Transverse colon (tissue), 4 donors: ENCODE data around the gene LARP1. TPM values are rescaled to one million over a fixed set of nuclear protein-coding genes. Genes with fewer than 3 reads are reported as not detected.

Experiments used
- DNase-seq: peaks from one replicate; pipeline ENCODE4 v3.0.0-alpha.2; 2019
- H3K27ac ChIP-seq, 4 donors: fragments of 200-600 bp; sonication (generic); 2 replicates each; pipeline ENCODE4 v1.5.1; 2016 to 2018; ENCODE audit warnings: inconsistent platforms in 4 of 4
- H3K27me3 ChIP-seq: fragments of 200-600 bp; sonication (generic); 2 replicates; pipeline ENCODE4 v1.5.1; 2017; ENCODE audit warnings: inconsistent platforms
- H3K36me3 ChIP-seq, 4 donors: fragments of 200-600 bp; sonication (generic); 2 replicates each; pipeline ENCODE4 v1.5.1; 2017 to 2019; ENCODE audit warnings: inconsistent platforms in 4 of 4
- H3K4me1 ChIP-seq, 4 donors: fragments of 200-600 bp; sonication (generic); 2 replicates each; pipeline ENCODE4 v1.5.1; 2017 to 2020; ENCODE audit warnings: inconsistent platforms in 4 of 4
- H3K4me3 ChIP-seq, 4 donors: fragments of 200-600 bp; sonication (generic); 1 replicate in 1 of 4; 2 replicates in 3 of 4; pipeline versions ENCODE4 v1.5.1 to v1.6.1; 2017 to 2019; ENCODE audit warnings: inconsistent platforms in 4 of 4
- H3K9me3 ChIP-seq, 2 donors: fragments of 200-600 bp; sonication (generic); 2 replicates each; pipeline ENCODE4 v1.5.1; 2017 to 2019; ENCODE audit warnings: inconsistent platforms in 2 of 2
- CTCF ChIP-seq, 5 experiments: fragments of 200-600 bp in 3 of 5; fragments of 450-650 bp in 2 of 5; sonication (generic) in 3 of 5; IDR thresholded peaks; 1 replicate in 2 of 5; 2 replicates in 3 of 5; pipeline ENCODE4 v1.5.1; 2016 to 2017; ENCODE audit warnings: antibody characterized with exemption in 5 of 5, inconsistent platforms in 3 of 5, mild to moderate bottlenecking in 2 of 5, moderate library complexity in 1 of 5
- EP300 ChIP-seq: sonication (generic); formaldehyde crosslinking; IDR thresholded peaks from one replicate; pipeline ENCODE4 v1.6.1; 2017; ENCODE audit warnings: antibody characterized with exemption, low read depth
- POLR2A ChIP-seq: fragments of 450-650 bp; IDR thresholded peaks from one replicate; pipeline ENCODE4 v1.6.1; 2016; ENCODE audit warnings: antibody characterized with exemption, mild to moderate bottlenecking, moderate library complexity
- POLR2AphosphoS5 ChIP-seq, 3 donors: sonication (generic); formaldehyde crosslinking; IDR thresholded peaks; one replicate each; pipeline ENCODE4 v1.6.1; 2016; ENCODE audit warnings: antibody characterized with exemption in 3 of 3
- WGBS, 2 donors: methylation state at CpG; one replicate each; pipeline ENCODE4 v1.1.5; 2018; ENCODE audit warnings: low coverage in 1 of 2; 5-methylcytosine and 5-hydroxymethylcytosine counted together
- in situ Hi-C, 4 donors: fragments of 200-750 bp; cut with MboI; loops; one replicate each; pipeline versions ENCODE4 v1.15.0 to v1.15.1; 2017; ENCODE audit warnings: low sequenced_read_pairs in 3 of 4, low pct_ligation_motif_present in 1 of 4, low pct_unique_long_range_greater_than_20kb in 1 of 4
- intact Hi-C: fragments of 100-400 bp; cut with DNase I; formaldehyde crosslinking; loops from one replicate; pipeline ENCODE4 v1.15.1; 2023; ENCODE audit warnings: low total_unique reads
- total RNA-seq, 4 donors: library from RNA; depleted of rRNA; stranded (reverse); fragments of >200 nt; gene quantifications; one replicate each; pipeline ENCODE4 v1.1.0, GENCODE V29; 2016

The LARP1 gene
- total RNA-seq, 4 donors from 2014 or later: 63.6 to 171 (median 105) TPM

- Histone ChIP-seq H3K9me3 (no peaks in the 10 kb centered on the region), H3K36me3 (no peaks in the 10 kb centered on the region), H3K4me3 (no peak overlapping the region), H3K4me1 (peaks cover 38 to 77% (median 47%) of the 10 kb centered on the region in 4 donors), H3K27ac (peak overlapping the region; percentile 50 to 63 (median 55)), H3K27me3 (no peaks in the 10 kb centered on the region)
- intact Hi-C loops (no loop called here), in situ Hi-C loops (no loop called here)
- TF ChIP-seq EP300 (no peak), POLR2AphosphoS5 (IDR thresholded peaks at IDR 0.05) (no peak), CTCF (IDR thresholded peaks at IDR 0.05) (no peak), POLR2A (no peak)
- no peak for DNase-seq
- 53 to 80% methylated on average over 1 to 10 of the region's 10 CpGs for WGBS, 2 donors
These were observed 16.3 kb downstream of the LARP1 start for GRCh38 chr5:154771383-154771901.

GRCh38 chr5:154773326-154773725 lies 18.1 kb downstream of the LARP1 start:
- DNase-seq: no peak
- no peaks in the 10 kb centered on the region for H3K36me3 ChIP-seq
- H3K27me3 ChIP-seq: no peaks in the 10 kb centered on the region
- H3K27ac ChIP-seq: no peak overlapping the region
- H3K9me3 ChIP-seq: no peaks in the 10 kb centered on the region
- no peak overlapping the region for H3K4me3 ChIP-seq
- 88% methylated on average over 3 of the region's 3 CpGs; no CpG with 5 or more reads in 1 of the 2 donors for WGBS, 2 donors
- H3K4me1 ChIP-seq: peaks cover 24 to 61% (median 36%) of the 10 kb centered on the region in 4 donors
- TF ChIP-seq CTCF (IDR thresholded peaks at IDR 0.05): no peak
- no peak for TF ChIP-seq POLR2AphosphoS5 (IDR thresholded peaks at IDR 0.05)
- no peak for TF ChIP-seq POLR2A
- TF ChIP-seq EP300: no peak
- intact Hi-C loops (no loop called here), in situ Hi-C loops (no loop called here)

GRCh38 chr5:154776167-154776566 lies 21.0 kb downstream of the LARP1 start:
- DNase-seq: no peak
- Histone ChIP-seq H3K27ac (no peak overlapping the region), H3K36me3 (no peaks in the 10 kb centered on the region), H3K27me3 (no peaks in the 10 kb centered on the region), H3K9me3 (no peaks in the 10 kb centered on the region), H3K4me3 (no peak overlapping the region), H3K4me1 (peaks cover 6 to 53% (median 26%) of the 10 kb centered on the region in 4 donors)
- TF ChIP-seq POLR2AphosphoS5 (IDR thresholded peaks at IDR 0.05): no peak
- TF ChIP-seq CTCF (IDR thresholded peaks at IDR 0.05): no peak
- TF ChIP-seq EP300: no peak
- TF ChIP-seq POLR2A: no peak
- intact Hi-C loops (no loop called here), in situ Hi-C loops (no loop called here)
- 57 to 86% methylated on average over 1 of the region's 1 CpG for WGBS, 2 donors

- H3K9me3 ChIP-seq: no peaks in the 10 kb centered on the region
- intact Hi-C loops (no loop called here), in situ Hi-C loops (no loop called here)
- H3K27ac ChIP-seq: no peak overlapping the region
- WGBS, 2 donors: 86 to 95% methylated on average over 1 to 2 of the region's 2 CpGs
- TF ChIP-seq POLR2A (no peak), CTCF (IDR thresholded peaks at IDR 0.05) (no peak), EP300 (no peak), POLR2AphosphoS5 (IDR thresholded peaks at IDR 0.05) (no peak)
- H3K36me3 ChIP-seq: no peaks in the 10 kb centered on the region
- DNase-seq: no peak
- peaks cover 14 to 56% (median 29%) of the 10 kb centered on the region in 4 donors for H3K4me1 ChIP-seq
- no peaks in the 10 kb centered on the region for H3K27me3 ChIP-seq
- no peak overlapping the region for H3K4me3 ChIP-seq
These were observed 23.4 kb downstream of the LARP1 start for GRCh38 chr5:154778534-154778933.
